ENCODE data around the gene FCN2.

The FCN2 gene

DNA sequence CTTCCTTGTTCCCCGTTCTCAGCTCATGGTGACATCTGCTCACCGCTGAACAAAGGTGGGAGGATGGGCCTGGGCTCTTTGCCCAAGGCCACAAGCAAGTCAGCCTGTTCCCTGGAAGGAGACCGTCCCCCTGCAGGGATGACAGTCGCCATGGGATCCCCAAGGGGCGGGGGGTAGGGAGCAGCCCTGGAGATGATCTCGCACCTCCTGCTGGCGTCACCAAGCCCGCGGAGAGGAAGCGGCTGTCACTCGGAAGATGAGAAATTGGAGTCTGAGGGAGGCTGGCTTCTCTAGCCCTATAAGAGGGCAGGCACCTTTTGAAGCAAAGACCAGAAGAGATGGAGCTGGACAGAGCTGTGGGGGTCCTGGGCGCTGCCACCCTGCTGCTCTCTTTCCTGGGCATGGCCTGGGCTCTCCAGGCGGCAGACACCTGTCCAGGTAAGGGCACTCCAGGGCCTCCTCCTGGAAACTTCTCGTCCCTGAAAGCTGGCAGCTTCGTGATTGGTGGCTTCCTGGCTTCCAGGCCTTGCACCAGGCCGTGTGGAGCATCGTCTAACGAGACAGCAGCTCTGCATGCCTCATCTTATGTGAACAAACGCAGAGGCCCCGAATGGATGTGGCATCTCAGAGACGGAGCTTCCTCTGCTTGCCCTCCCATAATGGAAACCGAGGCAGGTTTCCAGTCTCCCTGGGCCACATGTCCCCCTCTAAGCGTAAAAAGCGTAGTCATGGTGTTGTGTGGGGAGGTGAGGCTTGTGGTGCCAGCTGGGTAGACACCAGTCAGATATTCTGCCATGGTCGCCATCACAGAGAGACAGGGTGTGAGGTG, at the start of gene FCN2:
FCN2 (plus strand) TSS at position 327 of the 829 bp plus-strand sequence; CDS start at position 339, 12 bp downstream.
- DNase-seq: no peak
- TF ChIP-seq POLR2A (IDR thresholded peaks at IDR 0.05; ENCODE audit: low read length) (no peak), GATA1 (IDR thresholded peaks at IDR 0.05; ENCODE audit: low read depth, low read length) (no peak)

DNA sequence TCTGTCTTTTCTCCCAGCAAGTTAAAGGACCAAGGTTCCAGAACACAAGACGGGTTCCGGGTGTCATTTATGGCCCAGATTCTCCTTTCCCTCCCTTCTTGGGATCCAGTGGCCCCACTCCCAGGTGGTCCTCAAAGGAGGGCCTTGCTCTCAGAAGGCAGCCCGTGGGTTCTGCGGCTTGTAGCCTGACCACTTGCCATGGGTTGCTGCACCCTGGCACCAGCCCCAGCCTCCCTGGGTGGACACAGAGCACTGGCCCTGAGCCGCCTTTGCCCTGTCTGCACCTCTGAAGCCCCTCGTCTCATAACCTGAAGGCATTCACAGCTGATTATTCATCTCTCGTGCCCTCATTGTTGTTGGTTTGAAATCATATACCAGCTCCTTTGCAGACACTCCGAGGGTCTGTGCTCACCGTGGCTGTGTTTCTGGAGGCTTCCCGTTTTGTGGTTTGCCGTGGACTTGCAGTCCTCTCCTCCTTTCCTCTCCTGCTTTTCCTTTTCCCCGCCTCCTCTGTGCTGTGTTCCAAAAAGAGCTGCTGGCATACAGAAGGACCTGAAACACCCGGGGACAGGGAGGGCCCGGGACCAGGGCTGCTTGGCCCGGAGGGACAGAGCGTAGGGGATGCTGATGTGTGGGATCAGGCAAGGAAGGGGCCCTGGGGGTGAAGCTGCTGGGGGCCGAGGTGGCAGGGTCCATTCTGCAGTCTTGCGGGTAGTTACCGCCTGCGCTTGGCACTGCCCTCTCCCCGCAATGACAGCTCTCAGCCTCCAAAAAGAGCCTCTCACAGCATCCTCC, 49.5 kb upstream of the FCN2 start:
- TF ChIP-seq GATA1 (IDR thresholded peaks at IDR 0.05; ENCODE audit: low read depth, low read length) (no peak), POLR2A (IDR thresholded peaks at IDR 0.05; ENCODE audit: low read length) (no peak)
- no peak for DNase-seq

DNA sequence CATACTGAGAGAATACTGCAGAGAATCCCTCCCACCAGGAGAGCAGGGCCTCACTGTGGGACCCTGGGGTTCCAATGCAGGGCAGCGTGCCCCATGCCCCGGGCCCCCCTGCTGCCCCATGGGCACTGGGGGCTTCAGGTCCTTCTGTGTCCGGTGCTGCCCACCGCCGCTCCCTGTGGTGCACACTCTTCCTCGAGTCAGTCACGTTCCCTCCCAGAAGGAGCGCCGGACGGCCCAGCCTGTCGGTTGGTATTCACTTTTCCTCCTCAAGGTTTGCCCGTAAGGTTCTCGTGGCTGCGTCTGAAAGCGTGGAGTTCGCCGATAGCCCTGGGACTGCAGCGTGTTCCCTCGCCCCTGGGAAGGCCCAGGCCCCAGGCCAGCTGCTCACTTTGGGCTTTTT, 48.1 kb upstream of the FCN2 start:
- TF ChIP-seq GATA1 (IDR thresholded peaks at IDR 0.05; ENCODE audit: low read depth, low read length) (no peak), POLR2A (IDR thresholded peaks at IDR 0.05; ENCODE audit: low read length) (no peak)
- DNase-seq: no peak

DNA sequence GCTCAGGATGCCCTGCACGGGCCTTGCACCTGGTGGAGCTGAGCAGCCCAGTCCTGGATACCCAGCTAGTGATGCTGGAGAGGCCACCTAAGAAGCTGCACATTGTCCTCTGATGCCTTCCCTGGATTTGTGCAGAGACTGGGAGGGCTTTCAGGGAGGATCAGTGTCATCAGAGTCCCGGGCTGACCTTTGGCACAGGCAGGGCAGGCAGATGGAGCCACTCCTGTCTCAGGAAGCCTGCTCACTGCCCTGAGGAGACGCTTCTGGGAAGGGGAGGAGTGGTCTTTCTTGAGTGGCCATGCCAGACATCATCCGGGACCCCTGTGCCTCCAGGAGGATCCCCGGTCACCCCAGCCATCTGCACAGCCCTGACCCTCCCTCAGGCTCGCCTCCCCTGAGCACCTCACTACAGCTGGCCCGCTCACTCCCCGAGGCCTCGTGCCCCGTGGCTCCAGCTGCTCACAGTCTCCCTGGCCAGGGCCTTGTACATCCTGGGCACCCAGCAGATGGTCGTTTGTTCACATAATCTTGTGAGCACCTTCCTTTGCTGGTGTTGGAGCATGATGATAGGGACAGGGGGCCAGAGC, 47.2 kb upstream of the FCN2 start:
- DNase-seq: no peak
- TF ChIP-seq POLR2A (IDR thresholded peaks at IDR 0.05; ENCODE audit: low read length) (no peak), GATA1 (IDR thresholded peaks at IDR 0.05; ENCODE audit: low read depth, low read length) (no peak)

DNA sequence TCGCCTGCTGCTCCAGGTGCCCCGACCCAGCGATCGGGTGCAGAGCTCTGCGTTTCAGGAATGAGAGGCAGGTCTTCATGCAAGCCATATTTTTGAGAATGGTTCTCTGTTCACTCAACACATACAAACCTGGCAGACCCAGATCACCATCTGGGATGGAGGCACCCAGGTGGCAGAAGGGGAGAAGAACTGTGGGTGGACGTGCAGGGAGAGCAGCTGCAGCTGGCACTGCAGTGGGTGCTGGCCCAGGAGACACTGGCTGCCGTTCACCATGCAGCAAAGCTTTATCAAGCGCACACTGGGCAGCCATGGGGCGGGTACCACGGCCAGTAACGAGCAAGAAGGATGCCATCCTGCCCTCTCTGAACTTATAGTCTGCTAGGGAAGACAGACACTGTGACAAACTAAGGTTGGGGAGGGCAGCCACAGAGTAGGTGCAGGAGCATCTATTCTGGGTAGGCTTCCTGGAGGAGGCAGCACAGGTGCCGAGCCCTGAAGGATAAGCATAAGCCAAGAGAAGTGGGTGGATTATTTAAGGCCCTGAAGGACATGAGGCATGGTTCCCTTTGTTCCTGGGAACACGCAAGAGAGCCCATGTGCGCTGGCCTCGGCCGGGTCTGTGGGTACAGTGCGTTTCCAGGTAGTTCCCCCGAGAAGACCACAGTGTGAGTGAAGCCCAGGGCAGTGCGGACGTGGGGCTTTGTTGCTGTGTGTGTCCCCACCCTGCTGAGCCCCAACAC, 46.2 kb upstream of the FCN2 start:
- DNase-seq: no peak
- no peak for TF ChIP-seq GATA1 (IDR thresholded peaks at IDR 0.05; ENCODE audit: low read depth, low read length)
- no peak for TF ChIP-seq POLR2A (IDR thresholded peaks at IDR 0.05; ENCODE audit: low read length)

DNA sequence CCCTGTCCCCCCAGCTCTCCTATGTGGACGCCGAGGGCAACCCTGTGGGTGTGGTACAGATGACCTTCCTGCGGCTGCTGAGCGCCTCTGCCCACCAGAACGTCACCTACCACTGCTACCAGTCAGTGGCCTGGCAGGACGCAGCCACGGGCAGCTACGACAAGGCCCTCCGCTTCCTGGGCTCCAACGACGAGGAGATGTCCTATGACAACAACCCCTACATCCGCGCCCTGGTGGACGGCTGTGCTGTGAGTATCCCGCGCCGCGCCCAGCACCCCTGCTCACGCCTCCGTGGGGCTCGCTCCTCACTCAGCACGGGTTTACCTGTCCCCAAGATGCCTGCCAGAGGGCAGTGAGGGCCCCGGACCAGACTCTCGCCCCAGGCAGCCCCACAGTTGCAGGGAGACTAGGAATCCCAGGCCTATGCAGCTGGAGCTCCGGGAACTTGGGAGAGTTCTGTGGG, 45.6 kb upstream of the FCN2 start:
- TF ChIP-seq POLR2A (IDR thresholded peaks at IDR 0.05; ENCODE audit: low read length): no peak
- TF ChIP-seq GATA1 (IDR thresholded peaks at IDR 0.05; ENCODE audit: low read depth, low read length): no peak
- no peak for DNase-seq

DNA sequence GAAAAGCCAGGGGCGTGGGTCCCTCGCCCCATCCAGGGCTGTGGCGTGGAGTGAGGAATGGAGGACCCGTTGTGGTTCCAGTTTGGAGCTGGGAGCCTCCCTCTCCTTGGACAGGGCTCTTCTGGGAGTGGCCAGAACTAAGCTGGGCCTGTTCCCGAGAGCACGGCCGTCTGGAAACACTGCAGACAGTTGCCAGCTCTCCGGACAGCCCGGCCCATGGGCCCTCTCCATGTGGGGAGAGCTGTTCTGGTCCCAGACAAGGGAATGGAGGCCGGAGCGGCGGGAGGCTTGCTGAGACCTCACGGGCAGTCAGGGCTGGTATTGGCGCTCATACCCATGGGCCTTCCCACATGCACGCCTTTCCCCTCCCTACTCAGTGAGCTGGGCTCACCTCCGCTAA, 45.2 kb upstream of the FCN2 start:
- TF ChIP-seq POLR2A (IDR thresholded peaks at IDR 0.05; ENCODE audit: low read length): no peak
- TF ChIP-seq GATA1 (IDR thresholded peaks at IDR 0.05; ENCODE audit: low read depth, low read length): no peak
- DNase-seq: no peak

DNA sequence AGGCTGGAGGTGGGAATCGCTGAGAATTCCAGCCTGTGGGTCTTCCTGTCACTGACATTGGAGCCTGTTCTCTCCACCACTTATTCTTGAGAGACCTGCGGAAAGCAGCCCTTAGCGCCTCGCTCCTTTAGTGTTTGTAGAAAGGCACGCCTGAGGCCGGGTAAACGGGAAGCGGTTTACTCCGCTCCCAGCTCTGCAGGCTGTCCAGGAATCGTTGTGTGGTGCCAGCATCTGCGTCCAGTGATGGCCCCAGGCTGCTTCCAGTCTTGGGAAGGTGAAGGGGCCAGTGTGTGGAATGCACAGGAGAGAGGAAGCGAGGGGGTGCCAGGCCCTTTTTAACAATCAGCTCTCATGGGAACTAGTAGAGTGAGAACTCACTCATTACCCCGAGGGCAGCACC, 44.6 kb upstream of the FCN2 start:
- no peak for TF ChIP-seq POLR2A (IDR thresholded peaks at IDR 0.05; ENCODE audit: low read length)
- TF ChIP-seq GATA1 (IDR thresholded peaks at IDR 0.05; ENCODE audit: low read depth, low read length): no peak
- DNase-seq: no peak

DNA sequence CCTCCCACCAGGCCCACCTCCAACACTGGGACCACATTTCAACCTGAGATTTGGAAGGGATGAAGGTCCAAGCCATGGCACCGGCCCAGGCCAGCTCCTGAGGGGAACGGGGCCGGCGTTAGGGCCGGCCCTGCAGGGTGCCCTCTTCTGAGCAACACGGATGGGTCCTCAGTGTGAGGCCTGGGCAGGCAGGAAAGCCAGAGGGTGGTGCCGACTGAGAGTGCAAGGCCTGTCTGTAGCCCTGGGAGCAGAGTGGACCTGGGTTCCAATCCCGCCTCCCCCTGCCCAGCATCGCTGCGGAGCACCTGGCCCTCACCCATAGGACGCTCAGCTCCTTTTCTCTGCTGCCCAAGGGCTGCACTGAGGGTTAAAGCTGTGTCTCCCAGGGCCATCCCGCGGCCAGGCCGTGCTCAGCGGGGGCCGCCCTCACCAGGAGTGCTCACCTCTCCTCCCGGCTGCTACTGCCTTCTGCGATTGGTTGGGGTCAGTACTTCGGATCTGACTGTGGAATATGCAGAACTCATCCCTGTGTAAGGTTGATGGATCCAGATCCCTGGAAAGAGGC, 44.1 kb upstream of the FCN2 start:
- TF ChIP-seq GATA1 (IDR thresholded peaks at IDR 0.05; ENCODE audit: low read depth, low read length) (no peak), POLR2A (IDR thresholded peaks at IDR 0.05; ENCODE audit: low read length) (no peak)
- no peak for DNase-seq

DNA sequence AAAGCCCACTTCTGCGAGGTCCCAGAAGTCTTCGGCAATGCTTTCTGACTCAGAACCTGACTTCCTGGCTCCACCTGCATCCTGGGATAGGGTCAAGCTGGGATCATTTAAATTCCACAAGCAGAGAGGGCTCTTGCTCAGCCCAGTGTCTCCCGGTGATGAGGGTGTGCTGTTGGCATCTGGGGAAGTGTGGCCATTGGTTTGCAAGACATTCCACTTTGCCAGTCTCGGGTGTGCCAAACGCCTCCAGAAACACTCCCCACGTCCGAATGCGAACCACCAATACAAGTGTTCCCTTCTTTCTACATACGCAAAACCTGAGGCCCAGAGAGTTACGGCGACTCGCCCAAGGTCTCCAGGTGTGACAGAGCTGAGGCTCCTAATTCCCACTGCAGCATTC, 43.1 kb upstream of the FCN2 start:
- no peak for DNase-seq

DNA sequence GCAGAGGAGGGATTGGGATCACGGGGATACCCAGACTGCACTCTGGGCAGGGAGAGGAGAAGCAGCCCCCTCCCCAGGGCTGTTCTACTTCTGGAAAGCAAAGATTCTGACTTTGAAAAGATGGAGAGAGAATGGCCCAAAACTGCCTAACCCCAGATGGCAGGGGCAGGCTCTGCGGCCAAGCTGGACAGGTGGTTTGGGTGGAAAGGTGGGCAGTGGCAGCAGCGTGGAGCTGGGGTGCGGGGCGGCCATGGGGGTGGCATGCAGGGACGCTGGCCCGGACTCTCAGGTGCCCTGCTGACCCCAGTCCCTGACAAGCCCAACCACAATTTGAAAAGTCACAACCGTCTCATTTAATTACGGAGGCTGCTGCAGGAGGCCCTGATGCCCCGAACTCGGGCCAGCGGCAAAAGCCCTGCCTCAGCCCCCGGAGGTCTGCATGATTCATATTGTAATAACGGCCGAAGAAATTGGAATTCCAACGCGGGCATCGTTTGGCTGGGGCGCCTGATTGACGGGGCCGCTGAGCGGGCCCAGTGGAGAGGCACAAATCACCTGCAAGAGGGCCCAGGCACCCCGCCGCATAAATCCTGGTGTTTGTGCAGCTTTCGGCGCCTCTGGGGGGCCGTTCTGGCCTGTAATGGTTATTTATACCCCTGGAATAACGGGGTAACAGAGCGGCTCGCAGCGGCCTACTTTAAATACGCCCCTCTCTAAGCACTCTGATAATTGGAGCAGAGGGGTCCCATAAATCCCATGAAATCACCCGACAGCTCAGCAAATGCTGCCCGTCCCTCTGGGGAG, 41.8 kb upstream of the FCN2 start:
- no peak for DNase-seq
- TF ChIP-seq GATA1 (IDR thresholded peaks at IDR 0.05; ENCODE audit: low read depth, low read length): no peak
- TF ChIP-seq POLR2A (IDR thresholded peaks at IDR 0.05; ENCODE audit: low read length): no peak

More for the DNA sequence above, 43.1 kb upstream of the FCN2 start:
- TF ChIP-seq POLR2A (IDR thresholded peaks at IDR 0.05; ENCODE audit: low read length) (no peak), GATA1 (IDR thresholded peaks at IDR 0.05; ENCODE audit: low read depth, low read length) (no peak)

DNA sequence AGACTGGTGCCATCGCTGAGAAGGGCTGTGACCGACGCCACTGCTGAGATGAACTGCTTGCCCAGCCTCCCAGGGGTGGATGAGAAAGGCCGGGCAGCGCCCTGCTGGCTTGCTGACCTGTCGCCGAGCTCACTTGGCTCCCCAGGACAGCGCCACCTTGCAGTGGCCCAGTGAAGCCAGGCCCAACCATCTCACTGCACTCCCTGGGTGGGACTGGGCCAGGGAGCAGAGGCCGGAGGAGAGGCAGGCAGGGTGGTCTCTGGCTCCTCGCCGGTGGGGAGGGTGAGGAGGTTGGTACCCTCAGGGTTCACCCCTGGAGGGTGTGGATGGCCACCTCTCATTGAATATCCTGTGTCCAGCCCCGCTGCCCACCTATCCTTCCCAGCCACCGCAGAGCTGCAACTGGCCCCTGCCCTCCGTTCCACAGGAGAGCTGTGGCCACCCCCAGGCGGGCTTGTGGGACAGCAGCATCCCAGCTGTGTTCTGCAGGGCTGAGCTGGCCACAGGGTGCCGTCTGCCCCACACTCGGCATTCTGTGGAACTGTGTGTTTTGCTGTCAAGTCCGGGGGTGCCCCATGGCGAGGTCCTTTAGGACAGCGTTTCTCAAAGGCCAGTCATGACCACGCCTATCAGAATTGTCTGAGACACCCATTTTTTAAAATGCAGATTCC, 41.0 kb upstream of the FCN2 start:
- no peak for DNase-seq
- TF ChIP-seq GATA1 (IDR thresholded peaks at IDR 0.05; ENCODE audit: low read depth, low read length) (no peak), POLR2A (IDR thresholded peaks at IDR 0.05; ENCODE audit: low read length) (no peak)
